DOHH2 (cell line): ENCODE measurements around the gene OSTN.
A peak's percentile ranks its signal among the peaks of the same experiment; 100 is the strongest.

Source experiments
- H3F3A ChIP-seq: fragments of 200-600 bp; sonication (generic), shearing (Covaris generic); 2 replicates; pipeline ENCODE4 v1.6.0; 2016; ENCODE audit warnings: antibody characterized with exemption, mild to moderate bottlenecking; ENCODE audit not compliant: control insufficient read depth, insufficient read depth
- H3K27ac ChIP-seq: fragments of 200-600 bp; sonication (generic); 2 replicates; pipeline ENCODE4 v1.5.1; 2014; ENCODE audit warnings: low read depth, mild to moderate bottlenecking, low read length, moderate library complexity
- H3K27me3 ChIP-seq: fragments of 200-600 bp; sonication (generic); 2 replicates; pipeline ENCODE4 v1.6.1; 2014; ENCODE audit warnings: mild to moderate bottlenecking, low read length, mixed read lengths; ENCODE audit not compliant: control insufficient read depth
- H3K36me3 ChIP-seq: fragments of 200-600 bp; sonication (generic); 2 replicates; pipeline ENCODE4 v1.6.1; 2014; ENCODE audit warnings: mild to moderate bottlenecking, low read length, moderate library complexity, mixed read lengths; ENCODE audit not compliant: control insufficient read depth
- H3K4me1 ChIP-seq: fragments of 200-600 bp; sonication (generic); 2 replicates; pipeline ENCODE4 v1.6.1; 2014; ENCODE audit warnings: mild to moderate bottlenecking, low read length, mixed read lengths; ENCODE audit not compliant: control insufficient read depth
- H3K4me2 ChIP-seq: fragments of 200-600 bp; sonication (generic); 2 replicates; pipeline ENCODE4 v1.6.0; 2014; ENCODE audit warnings: mild to moderate bottlenecking, low read length, moderate library complexity
- H3K4me3 ChIP-seq: fragments of 200-600 bp; sonication (generic); 2 replicates; pipeline ENCODE4 v1.5.1; 2014; ENCODE audit warnings: mild to moderate bottlenecking, low read length, mixed read lengths
- H3K79me2 ChIP-seq: fragments of 200-600 bp; sonication (generic); 2 replicates; pipeline ENCODE4 v1.6.1; 2014; ENCODE audit warnings: mild to moderate bottlenecking, low read length, mixed read lengths; ENCODE audit not compliant: control insufficient read depth
- H3K9me2 ChIP-seq: fragments of 200-600 bp; sonication (generic); replicated peaks from 2 replicates; pipeline ENCODE4 v1.6.1; 2014; ENCODE audit warnings: mild to moderate bottlenecking, low read length, mixed read lengths; ENCODE audit not compliant: control insufficient read depth
- H3K9me3 ChIP-seq: fragments of 200-600 bp; sonication (generic); 2 replicates; pipeline ENCODE4 v1.6.1; 2014; ENCODE audit warnings: antibody characterized with exemption, low read length, mixed read lengths; ENCODE audit not compliant: control insufficient read depth, insufficient read depth
- H4K20me1 ChIP-seq: fragments of 200-600 bp; sonication (generic); 2 replicates; pipeline ENCODE4 v1.6.0; 2014; ENCODE audit warnings: low read depth, mild to moderate bottlenecking, antibody characterized with exemption, low read length, moderate library complexity; ENCODE audit not compliant: control insufficient read depth, insufficient read depth
- CTCF ChIP-seq: fragments of 200-600 bp; sonication (generic); IDR thresholded peaks from one replicate; pipeline ENCODE4 v1.5.1; 2014; ENCODE audit warnings: antibody characterized with exemption, mild to moderate bottlenecking, low read depth, low read length; ENCODE audit not compliant: poor library complexity, severe bottlenecking
- EZH2phosphoT487 ChIP-seq: fragments of 200-600 bp; sonication (generic); IDR thresholded peaks from 2 replicates; pipeline ENCODE4 v1.6.1; 2017; ENCODE audit warnings: borderline replicate concordance, mild to moderate bottlenecking, antibody characterized with exemption, low read length, moderate library complexity, mixed read lengths

The OSTN gene

GRCh38 chr3:191296041-191296541 is 97.0 kb downstream of the OSTN start:
- peak overlapping the region; percentile 24; the same call in 1 of the 2 replicates for H3K27ac ChIP-seq
- no peaks in the 10 kb centered on the region for H4K20me1 ChIP-seq
- peaks cover 5% of the 10 kb centered on the region for H3F3A ChIP-seq
- H3K4me1 ChIP-seq, result peaks cover 39% of the 10 kb centered on the region
- H3K4me2 ChIP-seq, result peak overlapping the region; percentile 47
- H3K36me3 ChIP-seq, result no peaks in the 10 kb centered on the region
- TF ChIP-seq CTCF, result no peak
- no peak for TF ChIP-seq EZH2phosphoT487
- H3K79me2 ChIP-seq, result no peaks in the 10 kb centered on the region
- H3K27me3 ChIP-seq, result no peaks in the 10 kb centered on the region
- H3K4me3 ChIP-seq, result peak overlapping the region; percentile 16; the same call in 1 of the 2 replicates
- H3K9me3 ChIP-seq, result no peaks in the 10 kb centered on the region
- H3K9me2 ChIP-seq, result no peaks in the 10 kb centered on the region

- TF ChIP-seq EZH2phosphoT487 (no peak), CTCF (no peak)
- Histone ChIP-seq H3K9me2 (no peaks in the 10 kb centered on the region), H3K27me3 (no peaks in the 10 kb centered on the region), H3K9me3 (no peaks in the 10 kb centered on the region), H3K4me2 (no peak overlapping the region), H3K27ac (no peak overlapping the region), H3F3A (peaks cover 5% of the 10 kb centered on the region), H4K20me1 (no peaks in the 10 kb centered on the region), H3K36me3 (no peaks in the 10 kb centered on the region), H3K4me1 (peaks cover 36% of the 10 kb centered on the region), H3K79me2 (no peaks in the 10 kb centered on the region), H3K4me3 (no peak overlapping the region)
These were observed 99.8 kb downstream of the OSTN start for GRCh38 chr3:191298846-191299245.

GRCh38 chr3:191300422-191300821 is 101.4 kb downstream of the OSTN start:
- Histone ChIP-seq H3K79me2 (no peaks in the 10 kb centered on the region), H3F3A (peaks cover 5% of the 10 kb centered on the region), H4K20me1 (no peaks in the 10 kb centered on the region), H3K9me3 (no peaks in the 10 kb centered on the region), H3K9me2 (no peaks in the 10 kb centered on the region), H3K36me3 (no peaks in the 10 kb centered on the region), H3K4me3 (no peak overlapping the region), H3K27me3 (no peaks in the 10 kb centered on the region), H3K4me1 (peaks cover 32% of the 10 kb centered on the region), H3K4me2 (peak overlapping the region; percentile 38; the same call in 1 of the 2 replicates), H3K27ac (no peak overlapping the region)
- TF ChIP-seq EZH2phosphoT487 (no peak), CTCF (no peak)
